CD4-positive, alpha-beta T cell (primary cell): ENCODE results near the gene JKAMP. TPM values are rescaled to one million over a fixed set of nuclear protein-coding genes. Genes with fewer than 3 reads are reported as not detected.
"Not testable (repeated sequence)": the region's sequence is repeated elsewhere in the genome, so short reads cannot be mapped to it uniquely, and the experiment has no call there.

Source experiments
- ATAC-seq: fragments of 200-7000 bp; cut with Tn5 transposase; one replicate; pipeline ENCODE4 v1.10.0; 2022; ENCODE audit warnings: mild to moderate bottlenecking; ENCODE audit not compliant: poor library complexity
- CTCF ChIA-PET: fragments of 350-600 bp; sonication (Branson Sonifier 250); formaldehyde crosslinking; loops from one replicate; lab custom pipeline; 2021; ENCODE audit warnings: antibody characterized with exemption, inconsistent platforms; lab: Charles Lee
- POLR2A ChIA-PET: fragments of 350-600 bp; sonication (Branson Sonifier 250); formaldehyde crosslinking; loops from one replicate; lab custom pipeline; 2021; ENCODE audit warnings: antibody characterized with exemption, inconsistent platforms; lab: Charles Lee
- DNase-seq, 14 experiments: peaks; one replicate each; pipeline ENCODE4 v3.0.0-alpha.2; 2013 to 2020; ENCODE audit warnings: mixed read lengths in 2 of 14
- H3K27ac ChIP-seq, 2 donors: one replicate each; pipeline versions ENCODE4 v1.5.1 to v1.7.0; 2013; ENCODE audit warnings: low read length in 2 of 2, low read depth in 1 of 2, mild to moderate bottlenecking in 1 of 2
- H3K27me3 ChIP-seq, 2 experiments: 1 replicate in 1 of 2; 2 replicates in 1 of 2; pipeline versions ENCODE4 v1.6.1 to v1.7.0; 2013; ENCODE audit warnings: low read length in 2 of 2, control low read depth in 1 of 2, mild to moderate bottlenecking in 1 of 2, moderate library complexity in 1 of 2; ENCODE audit not compliant: insufficient read depth in 2 of 2, control insufficient read depth in 1 of 2
- H3K36me3 ChIP-seq: one replicate; pipeline ENCODE4 v1.6.1; 2013; ENCODE audit warnings: low read length, control low read depth; ENCODE audit not compliant: insufficient read depth
- H3K4me1 ChIP-seq: one replicate; pipeline ENCODE4 v1.6.1; 2013; ENCODE audit warnings: low read length, control low read depth; ENCODE audit not compliant: insufficient read depth
- H3K4me3 ChIP-seq: one replicate; pipeline ENCODE4 v1.5.1; 2013; ENCODE audit warnings: mild to moderate bottlenecking, low read length, moderate library complexity
- H3K9me3 ChIP-seq, 2 experiments: 1 replicate in 1 of 2; 2 replicates in 1 of 2; pipeline versions ENCODE4 v1.6.1 to v1.7.0; 2013; ENCODE audit warnings: low read length in 2 of 2, mild to moderate bottlenecking in 2 of 2, control low read depth in 1 of 2, moderate library complexity in 1 of 2; ENCODE audit not compliant: control insufficient read depth in 1 of 2, insufficient read depth in 1 of 2
- H3K27ac Mint-ChIP-seq: one replicate; pipeline ENCODE4 v1.8.0; 2020; ENCODE audit warnings: mixed read lengths
- H3K27me3 Mint-ChIP-seq: one replicate; pipeline ENCODE4 v1.8.0; 2021; ENCODE audit warnings: mixed read lengths
- H3K36me3 Mint-ChIP-seq: one replicate; pipeline ENCODE4 v1.8.0; 2021; ENCODE audit warnings: low read depth, mixed read lengths
- H3K4me1 Mint-ChIP-seq: one replicate; pipeline ENCODE4 v1.8.0; 2021; ENCODE audit warnings: low read depth, mixed read lengths
- H3K4me3 Mint-ChIP-seq: one replicate; pipeline ENCODE4 v1.8.0; 2020; ENCODE audit warnings: mild to moderate bottlenecking, mixed read lengths
- H3K9me3 Mint-ChIP-seq: one replicate; pipeline ENCODE4 v1.8.0; 2020; ENCODE audit warnings: mixed read lengths
- CTCF ChIP-seq: fragments of 200-600 bp; IDR thresholded peaks from one replicate; pipeline ENCODE4 v1.8.0; 2022; ENCODE audit warnings: antibody characterized with exemption, mild to moderate bottlenecking
- intact Hi-C, 2 experiments: fragments of 100-400 bp; cut with DNase I in 1 of 2; cut with micrococcal nuclease in 1 of 2; formaldehyde crosslinking; loops; one replicate each; pipeline versions ENCODE4 v1.15.1 to v1.9.0; 2023 to 2025; cut with DNase I, micrococcal nuclease
- total RNA-seq, 174 experiments: library from RNA in 2 of 174; stranded (reverse) in 2 of 174; gene quantifications; one replicate each; pipeline ENCODE4 v1.2.3 and lab custom pipeline; 2021 to 2026

Gene JKAMP
- total RNA-seq, 2 experiments from 2014 or later, result 9.4 to 9.8 TPM

- Mint-ChIP-seq H3K27ac (no peak overlapping the region), H3K4me3 (no peak overlapping the region), H3K9me3 (no peaks in the 10 kb centered on the region), H3K36me3 (no peaks in the 10 kb centered on the region), H3K4me1 (no peaks in the 10 kb centered on the region), H3K27me3 (no peaks in the 10 kb centered on the region)
- no peak overlapping the region for H3K27ac ChIP-seq
- no peak overlapping the region for H3K4me3 ChIP-seq
- DNase-seq (no peak), ATAC-seq (no peak)
- intact Hi-C loops, result no loop called here
- H3K27me3 ChIP-seq, result no peaks in the 10 kb centered on the region
- POLR2A ChIA-PET, result no interaction called here
- TF ChIP-seq CTCF, result no peak
- no peaks in the 10 kb centered on the region for H3K36me3 ChIP-seq
- no peaks in the 10 kb centered on the region for H3K9me3 ChIP-seq
- H3K4me1 ChIP-seq, result no peaks in the 10 kb centered on the region
- CTCF ChIA-PET, result no interaction called here
Observed at GRCh38 chr14:59438195-59438647, 46.1 kb upstream of the JKAMP start.

GRCh38 chr14:59439256-59439965, 44.9 kb upstream of the JKAMP start:
- Mint-ChIP-seq H3K9me3 (no peaks in the 10 kb centered on the region), H3K36me3 (no peaks in the 10 kb centered on the region), H3K4me3 (no peak overlapping the region), H3K27me3 (no peaks in the 10 kb centered on the region), H3K27ac (no peak overlapping the region), H3K4me1 (no peaks in the 10 kb centered on the region)
- CTCF ChIA-PET, result interaction anchor here (1.0 kb wide), 1 partner anchor 315 kb away, joined by 3 read pairs; no protein-coding TSS in a partner anchor
- Histone ChIP-seq H3K4me1 (no peaks in the 10 kb centered on the region), H3K27ac (no peak overlapping the region), H3K9me3 (no peaks in the 10 kb centered on the region), H3K36me3 (no peaks in the 10 kb centered on the region), H3K27me3 (no peaks in the 10 kb centered on the region), H3K4me3 (no peak overlapping the region)
- TF ChIP-seq CTCF, result no peak
- intact Hi-C loops, result no loop called here
- POLR2A ChIA-PET, result interaction anchor here (0.5 kb wide), 1 partner anchor 95 kb away, joined by 3 read pairs; no protein-coding TSS in a partner anchor
- ATAC-seq (no peak), DNase-seq (no peak)

- DNase-seq, CTCF ChIA-PET, H3K36me3 ChIP-seq, H3K27me3 Mint-ChIP-seq, H3K4me3 ChIP-seq, H3K4me3 Mint-ChIP-seq, H3K27ac Mint-ChIP-seq, ATAC-seq, H3K9me3 Mint-ChIP-seq, H3K27ac ChIP-seq, H3K9me3 ChIP-seq, POLR2A ChIA-PET, H3K4me1 ChIP-seq, H3K27me3 ChIP-seq, H3K4me1 Mint-ChIP-seq, intact Hi-C loops, H3K36me3 Mint-ChIP-seq: not testable (repeated sequence)
Observed at GRCh38 chr14:59448673-59449072, 35.6 kb upstream of the JKAMP start.

GRCh38 chr14:59450716-59451115, 33.6 kb upstream of the JKAMP start:
- ATAC-seq (no peak), DNase-seq (no peak)
- no peaks in the 10 kb centered on the region for H3K4me1 Mint-ChIP-seq
- CTCF ChIA-PET, result interaction anchor here (1.3 kb wide), 1 partner anchor 326 kb away, joined by 3 read pairs; no protein-coding TSS in a partner anchor
- no peaks in the 10 kb centered on the region for H3K9me3 Mint-ChIP-seq
- TF ChIP-seq CTCF, result no peak
- H3K4me1 ChIP-seq, result no peaks in the 10 kb centered on the region
- H3K27me3 ChIP-seq, result no peaks in the 10 kb centered on the region
- no peak overlapping the region for H3K27ac ChIP-seq
- no peaks in the 10 kb centered on the region for H3K9me3 ChIP-seq
- H3K4me3 ChIP-seq, result no peak overlapping the region
- intact Hi-C loops, result no loop called here
- no peak overlapping the region for H3K4me3 Mint-ChIP-seq
- H3K27me3 Mint-ChIP-seq, result no peaks in the 10 kb centered on the region
- no peak overlapping the region for H3K27ac Mint-ChIP-seq
- H3K36me3 Mint-ChIP-seq, result peaks cover 3% of the 10 kb centered on the region
- no peaks in the 10 kb centered on the region for H3K36me3 ChIP-seq
- POLR2A ChIA-PET, result no interaction called here
